OCI-LY3 (cell line): ENCODE measurements around the gene THBS2.

Source experiments
- H2AFZ ChIP-seq: fragments of 200-600, 300-600 bp; shearing (Covaris generic); 2 replicates; pipeline ENCODE4 v1.6.0; 2014; ENCODE audit warnings: antibody characterized with exemption, low read depth, low read length
- H3K27ac ChIP-seq: fragments of 200-600, 300-600 bp; sonication (generic); 2 replicates; pipeline ENCODE4 v1.5.1; 2014; ENCODE audit warnings: mild to moderate bottlenecking, low read length, moderate library complexity, mixed read lengths
- H3K27me3 ChIP-seq: fragments of 200-600, 300-600 bp; sonication (generic); 2 replicates; pipeline ENCODE4 v1.6.1; 2014; ENCODE audit warnings: low read depth, low read length, mixed read lengths
- H3K36me3 ChIP-seq: fragments of 200-600, 300-600 bp; sonication (generic); replicated peaks from 2 replicates; pipeline ENCODE3; 2014; ENCODE audit warnings: low read depth, low read length, mixed read lengths
- H3K4me1 ChIP-seq: fragments of 300-600, 200-600 bp; sonication (generic); 2 replicates; pipeline ENCODE4 v1.6.1; 2014; ENCODE audit warnings: low read length, mixed read lengths
- H3K4me2 ChIP-seq: fragments of 200-600, 300-600 bp; sonication (generic); 2 replicates; pipeline ENCODE4 v1.6.1; 2014; ENCODE audit warnings: low read length, mixed read lengths
- H3K4me3 ChIP-seq: fragments of 300-600, 200-600 bp; sonication (generic); 2 replicates; pipeline ENCODE4 v1.5.1; 2014; ENCODE audit warnings: antibody characterized with exemption, mild to moderate bottlenecking, low read length, moderate library complexity
- H3K79me2 ChIP-seq: fragments of 300-600, 200-600 bp; shearing (Covaris generic); 2 replicates; pipeline ENCODE4 v1.6.1; 2014; ENCODE audit warnings: mild to moderate bottlenecking, low read length, mixed read lengths
- H3K9ac ChIP-seq: fragments of 300-600, 200-600 bp; shearing (Covaris generic); 2 replicates; pipeline ENCODE4 v1.6.0; 2014; ENCODE audit warnings: mild to moderate bottlenecking, low read length, moderate library complexity
- H3K9me3 ChIP-seq: fragments of 200-600, 300-600 bp; shearing (Covaris generic); 2 replicates; pipeline ENCODE4 v1.6.1; 2014; ENCODE audit warnings: low read length, mixed read lengths; ENCODE audit not compliant: insufficient read depth
- H4K20me1 ChIP-seq: fragments of 200-600, 300-600 bp; sonication (generic); 2 replicates; pipeline ENCODE4 v1.6.1; 2016; ENCODE audit warnings: low read length, mixed read lengths; ENCODE audit not compliant: insufficient read depth
- CTCF ChIP-seq: fragments of 200-600, 300-600 bp; sonication (generic); IDR thresholded peaks from 2 replicates; pipeline ENCODE4 v1.5.1; 2014; ENCODE audit warnings: antibody characterized with exemption, low read length, low read depth
- EZH2phosphoT487 ChIP-seq: fragments of 200-600 bp; shearing (Covaris generic); IDR thresholded peaks from 2 replicates; pipeline ENCODE4 v1.6.1; 2018; ENCODE audit warnings: antibody characterized with exemption, mixed run types, low read depth

THBS2 gene

GRCh38 chr6:169283924-169284323, 30.3 kb upstream of the THBS2 start:
- no peaks in the 10 kb centered on the region for H3K79me2 ChIP-seq
- no peaks in the 10 kb centered on the region for H3K36me3 ChIP-seq
- TF ChIP-seq EZH2phosphoT487 (no peak), CTCF (no peak)

GRCh38 chr6:169282043-169282442, 28.4 kb upstream of the THBS2 start:
- no peaks in the 10 kb centered on the region for H3K9me3 ChIP-seq
- no peak for TF ChIP-seq CTCF
- no peak for TF ChIP-seq EZH2phosphoT487
- no peaks in the 10 kb centered on the region for H3K79me2 ChIP-seq
- no peak overlapping the region for H3K9ac ChIP-seq
- no peak overlapping the region for H3K4me2 ChIP-seq
- H3K27me3 ChIP-seq, result no peaks in the 10 kb centered on the region
- no peak overlapping the region for H3K27ac ChIP-seq
- no peak overlapping the region for H2AFZ ChIP-seq
- H3K36me3 ChIP-seq, result no peaks in the 10 kb centered on the region
- H3K4me1 ChIP-seq, result no peaks in the 10 kb centered on the region
- no peak overlapping the region for H3K4me3 ChIP-seq
- H4K20me1 ChIP-seq, result no peaks in the 10 kb centered on the region

More at GRCh38 chr6:169283924-169284323, 30.3 kb upstream of the THBS2 start:
- Histone ChIP-seq H3K4me1 (no peaks in the 10 kb centered on the region), H3K27ac (no peak overlapping the region), H3K9me3 (no peaks in the 10 kb centered on the region), H2AFZ (no peak overlapping the region), H4K20me1 (no peaks in the 10 kb centered on the region), H3K4me3 (no peak overlapping the region), H3K27me3 (no peaks in the 10 kb centered on the region), H3K4me2 (no peak overlapping the region), H3K9ac (no peak overlapping the region)

- Histone ChIP-seq H3K9ac (no peak overlapping the region), H3K79me2 (no peaks in the 10 kb centered on the region)
Measured at GRCh38 chr6:169277619-169278018, 24.0 kb upstream of the THBS2 start.

DNA sequence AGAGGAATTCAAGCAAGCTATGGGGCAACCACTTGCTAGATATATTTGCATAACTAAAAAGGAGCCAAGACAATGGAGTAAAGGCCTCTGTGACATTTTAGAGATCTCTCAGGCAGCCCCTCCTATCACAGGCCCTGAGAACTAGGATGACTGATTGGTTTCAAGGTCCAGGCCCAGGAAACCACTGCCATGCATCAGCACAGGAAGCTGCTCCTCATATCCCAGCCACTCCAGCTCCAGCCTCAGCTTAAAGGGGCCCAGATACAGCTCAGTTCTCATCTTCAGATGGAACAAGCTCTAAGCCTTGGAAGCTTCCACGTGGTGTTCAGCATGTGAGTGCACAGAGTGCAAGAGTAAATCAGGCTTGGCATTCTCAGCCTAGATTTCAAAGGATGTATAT, 21.1 kb upstream of the THBS2 start:
- Histone ChIP-seq H3K9ac (no peak overlapping the region), H3K4me1 (no peaks in the 10 kb centered on the region), H2AFZ (no peak overlapping the region), H3K79me2 (no peaks in the 10 kb centered on the region), H3K27ac (no peak overlapping the region), H3K9me3 (no peaks in the 10 kb centered on the region), H3K4me3 (no peak overlapping the region), H3K36me3 (no peaks in the 10 kb centered on the region), H3K27me3 (no peaks in the 10 kb centered on the region), H3K4me2 (no peak overlapping the region), H4K20me1 (no peaks in the 10 kb centered on the region)
- TF ChIP-seq CTCF (no peak), EZH2phosphoT487 (no peak)

More at GRCh38 chr6:169277619-169278018, 24.0 kb upstream of the THBS2 start:
- no peak for TF ChIP-seq EZH2phosphoT487
- TF ChIP-seq CTCF, result no peak
- no peak overlapping the region for H3K27ac ChIP-seq
- H3K36me3 ChIP-seq, result no peaks in the 10 kb centered on the region
- H3K27me3 ChIP-seq, result no peaks in the 10 kb centered on the region
- H3K4me3 ChIP-seq, result no peak overlapping the region
- H4K20me1 ChIP-seq, result no peaks in the 10 kb centered on the region
- no peaks in the 10 kb centered on the region for H3K4me1 ChIP-seq
- no peaks in the 10 kb centered on the region for H3K9me3 ChIP-seq
- no peak overlapping the region for H3K4me2 ChIP-seq
- no peak overlapping the region for H2AFZ ChIP-seq
